Neural cell (in vitro differentiated cells): ENCODE measurements around the gene GPLD1. TPM values are rescaled to one million over a fixed set of nuclear protein-coding genes. Genes with fewer than 3 reads are reported as not detected.

Experiments
- H2AFZ ChIP-seq: fragments of 200-600, 300-800 bp; sonication (generic), shearing (Covaris generic); 2 replicates; pipeline ENCODE4 v1.6.0; 2014; ENCODE audit warnings: low read depth, mild to moderate bottlenecking, antibody characterized with exemption, low read length, moderate library complexity
- H3F3A ChIP-seq: fragments of 200-600 bp; shearing (Covaris generic); 2 replicates; pipeline ENCODE4 v1.6.1; 2016; ENCODE audit warnings: mild to moderate bottlenecking, moderate library complexity, mixed read lengths, antibody characterized with exemption, low read length; ENCODE audit not compliant: insufficient read depth, poor library complexity, severe bottlenecking
- H3K27ac ChIP-seq: fragments of 200-600, 300-800 bp; sonication (generic), shearing (Covaris generic); 2 replicates; pipeline ENCODE4 v1.5.1; 2014; ENCODE audit warnings: mild to moderate bottlenecking, low read length, moderate library complexity
- H3K27me3 ChIP-seq: fragments of 300-800, 200-600 bp; sonication (generic), shearing (Covaris generic); 2 replicates; pipeline ENCODE4 v1.6.0; 2014; ENCODE audit warnings: mild to moderate bottlenecking, low read depth, low read length, moderate library complexity; ENCODE audit not compliant: insufficient read depth
- H3K36me3 ChIP-seq: fragments of 300-800, 200-600 bp; sonication (generic), shearing (Covaris generic); 2 replicates; pipeline ENCODE4 v1.5.1; 2014; ENCODE audit warnings: mild to moderate bottlenecking, antibody characterized with exemption, low read length, moderate library complexity; ENCODE audit not compliant: insufficient read depth
- H3K4me2 ChIP-seq: fragments of 300-800, 200-600 bp; sonication (generic), shearing (Covaris generic); 2 replicates; pipeline ENCODE4 v1.6.0; 2014; ENCODE audit warnings: mild to moderate bottlenecking, low read length
- H3K4me3 ChIP-seq: fragments of 300-800, 200-600 bp; sonication (generic), shearing (Covaris generic); 2 replicates; pipeline ENCODE4 v1.5.1; 2014; ENCODE audit warnings: mild to moderate bottlenecking, low read length, moderate library complexity
- H3K79me2 ChIP-seq: fragments of 200-600 bp; shearing (Covaris generic); replicated peaks from 2 replicates; pipeline ENCODE4 v1.6.0; 2014; ENCODE audit warnings: mild to moderate bottlenecking, low read length, moderate library complexity; ENCODE audit not compliant: insufficient read depth
- H3K9ac ChIP-seq: fragments of 300-800, 200-600 bp; sonication (generic), shearing (Covaris generic); 2 replicates; pipeline ENCODE4 v1.6.1; 2016; ENCODE audit warnings: mild to moderate bottlenecking, low read length, mixed read lengths
- H3K9me2 ChIP-seq: fragments of 200-600 bp; shearing (Covaris generic); 2 replicates; pipeline ENCODE4 v1.6.1; 2016; ENCODE audit warnings: mild to moderate bottlenecking, low read length, mixed read lengths; ENCODE audit not compliant: insufficient read depth
- H3K9me3 ChIP-seq: fragments of 200-600, 300-800 bp; sonication (generic), shearing (Covaris generic); 2 replicates; pipeline ENCODE4 v1.6.1; 2016; ENCODE audit warnings: mild to moderate bottlenecking, mixed run types, low read length, moderate library complexity, mixed read lengths
- H4K20me1 ChIP-seq: fragments of 200-600 bp; shearing (Covaris generic); 2 replicates; pipeline ENCODE4 v1.6.1; 2016; ENCODE audit warnings: mild to moderate bottlenecking, mixed run types; ENCODE audit not compliant: insufficient read depth
- EP300 ChIP-seq: fragments of 450-650 bp; conservative IDR thresholded peaks from 2 replicates; pipeline ENCODE4 v1.6.1; 2014; ENCODE audit warnings: antibody characterized with exemption, mild to moderate bottlenecking, moderate library complexity; ENCODE audit not compliant: poor library complexity, severe bottlenecking
- POLR2AphosphoS5 ChIP-seq: IDR thresholded peaks from 2 replicates; pipeline ENCODE4 v1.6.1; 2012
- RAD21 ChIP-seq: fragments of 450-650 bp; conservative IDR thresholded peaks from 2 replicates; pipeline ENCODE4 v1.6.1; 2014; ENCODE audit warnings: antibody characterized with exemption, mild to moderate bottlenecking, moderate library complexity
- SMC3 ChIP-seq: fragments of 450-650 bp; conservative IDR thresholded peaks from 2 replicates; pipeline ENCODE4 v1.6.1; 2014; ENCODE audit warnings: antibody characterized with exemption, mild to moderate bottlenecking, moderate library complexity; ENCODE audit not compliant: poor library complexity
- polyA plus RNA-seq: library from polyadenylated mRNA; depleted of rRNA; stranded (reverse); fragments of >200 nt; gene quantifications from 2 replicates; pipeline ENCODE4 v1.2.3, GENCODE V29; 2014
- TF ChIP-seq, protein P1 (sequence below): IDR thresholded peaks from 2 replicates; pipeline ENCODE4 v1.6.1; 2012; ENCODE audit warnings: borderline replicate concordance
- TF ChIP-seq, protein P2 (sequence below): fragments of 450-650 bp; IDR thresholded peaks from 2 replicates; pipeline ENCODE4 v1.5.1; 2014; ENCODE audit warnings: antibody characterized with exemption, mild to moderate bottlenecking, moderate library complexity; ENCODE audit not compliant: poor library complexity, severe bottlenecking

GPLD1 gene
- polyA plus RNA-seq, 1 donor from 2014 or later, result 11.0 TPM

DNA sequence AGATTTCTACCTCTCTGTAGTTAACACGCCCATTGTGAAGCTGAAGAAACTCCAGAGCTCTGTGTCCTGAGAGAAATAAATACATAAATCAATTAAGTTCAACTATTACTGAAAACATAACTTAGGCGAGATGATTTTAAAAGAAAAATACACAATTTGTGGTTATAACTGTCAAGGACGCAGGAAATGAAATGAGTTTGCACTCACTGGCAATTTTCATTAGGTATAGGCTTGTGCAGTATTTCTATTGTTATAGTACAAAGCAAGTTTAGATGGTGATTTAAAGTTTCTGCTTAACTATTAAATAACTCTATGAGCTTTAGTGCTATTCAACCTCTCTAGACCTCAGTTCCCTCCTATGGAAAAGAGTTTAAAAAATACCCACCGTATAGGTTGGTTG lies 3.3 kb downstream of the GPLD1 start:
- Histone ChIP-seq H3K9ac (no peak overlapping the region), H3K4me3 (no peak overlapping the region), H3K9me2 (no peaks in the 10 kb centered on the region), H2AFZ (no peak overlapping the region), H3K4me2 (no peak overlapping the region), H3K27me3 (no peaks in the 10 kb centered on the region), H3K9me3 (no peaks in the 10 kb centered on the region), H3F3A (no peaks in the 10 kb centered on the region), H3K27ac (no peak overlapping the region), H4K20me1 (no peaks in the 10 kb centered on the region), H3K36me3 (no peaks in the 10 kb centered on the region), H3K79me2 (no peaks in the 10 kb centered on the region)
- no peak for TF ChIP-seq POLR2AphosphoS5

DNA sequence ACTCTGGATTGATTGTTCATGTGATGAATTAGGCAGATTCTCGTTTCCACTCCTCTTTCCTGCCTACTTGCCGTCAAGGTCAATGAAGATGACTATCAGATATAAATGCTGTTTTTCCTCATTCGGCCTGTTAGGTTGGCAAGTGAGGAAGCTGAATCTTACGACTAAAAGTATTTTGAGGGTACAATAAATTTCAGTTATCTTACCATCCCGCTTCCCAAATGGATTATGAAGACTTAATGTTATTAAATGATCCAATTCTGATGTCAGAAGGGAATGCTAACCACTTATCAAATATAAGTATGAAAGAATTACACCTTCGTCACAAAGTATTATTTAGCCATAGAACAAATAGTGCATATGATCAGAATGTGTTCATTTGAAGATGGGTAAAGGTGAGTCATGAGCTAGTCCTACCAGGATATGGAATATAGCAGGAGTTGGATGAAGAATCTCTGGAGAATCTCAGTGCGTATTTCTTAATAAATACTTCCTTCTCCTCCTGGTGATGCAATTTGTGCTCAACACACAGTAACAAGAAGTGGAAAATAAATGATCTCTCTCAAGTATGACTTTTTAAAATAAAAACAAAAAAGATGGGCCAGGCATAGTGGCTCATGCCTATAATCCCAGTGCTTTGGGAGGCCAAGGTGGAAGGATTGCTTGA lies 4.6 kb downstream of the GPLD1 start:
- no peaks in the 10 kb centered on the region for H4K20me1 ChIP-seq
- H3K4me3 ChIP-seq, result no peak overlapping the region
- no peaks in the 10 kb centered on the region for H3K27me3 ChIP-seq
- H3K36me3 ChIP-seq, result no peaks in the 10 kb centered on the region
- no peak overlapping the region for H2AFZ ChIP-seq
- H3K27ac ChIP-seq, result no peak overlapping the region
- no peak overlapping the region for H3K4me2 ChIP-seq
- no peaks in the 10 kb centered on the region for H3F3A ChIP-seq
- no peaks in the 10 kb centered on the region for H3K9me3 ChIP-seq
- H3K9me2 ChIP-seq, result no peaks in the 10 kb centered on the region
- no peaks in the 10 kb centered on the region for H3K79me2 ChIP-seq
- no peak overlapping the region for H3K9ac ChIP-seq
- TF ChIP-seq, protein P1, sequence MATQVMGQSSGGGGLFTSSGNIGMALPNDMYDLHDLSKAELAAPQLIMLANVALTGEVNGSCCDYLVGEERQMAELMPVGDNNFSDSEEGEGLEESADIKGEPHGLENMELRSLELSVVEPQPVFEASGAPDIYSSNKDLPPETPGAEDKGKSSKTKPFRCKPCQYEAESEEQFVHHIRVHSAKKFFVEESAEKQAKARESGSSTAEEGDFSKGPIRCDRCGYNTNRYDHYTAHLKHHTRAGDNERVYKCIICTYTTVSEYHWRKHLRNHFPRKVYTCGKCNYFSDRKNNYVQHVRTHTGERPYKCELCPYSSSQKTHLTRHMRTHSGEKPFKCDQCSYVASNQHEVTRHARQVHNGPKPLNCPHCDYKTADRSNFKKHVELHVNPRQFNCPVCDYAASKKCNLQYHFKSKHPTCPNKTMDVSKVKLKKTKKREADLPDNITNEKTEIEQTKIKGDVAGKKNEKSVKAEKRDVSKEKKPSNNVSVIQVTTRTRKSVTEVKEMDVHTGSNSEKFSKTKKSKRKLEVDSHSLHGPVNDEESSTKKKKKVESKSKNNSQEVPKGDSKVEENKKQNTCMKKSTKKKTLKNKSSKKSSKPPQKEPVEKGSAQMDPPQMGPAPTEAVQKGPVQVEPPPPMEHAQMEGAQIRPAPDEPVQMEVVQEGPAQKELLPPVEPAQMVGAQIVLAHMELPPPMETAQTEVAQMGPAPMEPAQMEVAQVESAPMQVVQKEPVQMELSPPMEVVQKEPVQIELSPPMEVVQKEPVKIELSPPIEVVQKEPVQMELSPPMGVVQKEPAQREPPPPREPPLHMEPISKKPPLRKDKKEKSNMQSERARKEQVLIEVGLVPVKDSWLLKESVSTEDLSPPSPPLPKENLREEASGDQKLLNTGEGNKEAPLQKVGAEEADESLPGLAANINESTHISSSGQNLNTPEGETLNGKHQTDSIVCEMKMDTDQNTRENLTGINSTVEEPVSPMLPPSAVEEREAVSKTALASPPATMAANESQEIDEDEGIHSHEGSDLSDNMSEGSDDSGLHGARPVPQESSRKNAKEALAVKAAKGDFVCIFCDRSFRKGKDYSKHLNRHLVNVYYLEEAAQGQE, result no peak
- TF ChIP-seq EP300 (no peak), RAD21 (no peak), SMC3 (no peak), POLR2AphosphoS5 (no peak)

DNA sequence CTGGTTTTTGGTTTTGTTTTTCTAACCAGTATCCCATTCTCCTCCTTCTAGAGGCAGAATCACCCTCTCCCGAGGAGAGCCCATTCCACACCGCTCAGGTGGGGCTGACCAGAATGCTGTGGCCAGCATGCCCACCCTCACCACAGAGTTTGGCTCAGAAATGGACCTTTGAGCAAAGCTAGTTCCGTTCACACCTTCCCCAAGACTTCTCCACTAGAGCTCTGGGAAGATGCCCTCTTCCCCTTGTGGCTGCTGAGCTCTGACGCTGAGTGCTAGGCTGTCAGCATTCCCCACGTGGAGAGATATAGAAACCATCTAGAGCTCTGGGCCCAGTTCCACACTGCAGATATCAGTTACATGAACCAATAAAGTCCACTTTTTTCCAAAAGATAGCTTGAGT lies 7.9 kb downstream of the GPLD1 start:
- Histone ChIP-seq H3K9me3 (no peaks in the 10 kb centered on the region), H3K9ac (no peak overlapping the region), H3K9me2 (no peaks in the 10 kb centered on the region), H2AFZ (no peak overlapping the region), H3K79me2 (no peaks in the 10 kb centered on the region), H4K20me1 (no peaks in the 10 kb centered on the region), H3K27ac (no peak overlapping the region), H3K27me3 (no peaks in the 10 kb centered on the region), H3F3A (no peaks in the 10 kb centered on the region), H3K4me3 (no peak overlapping the region), H3K36me3 (no peaks in the 10 kb centered on the region), H3K4me2 (no peak overlapping the region)
- no peak for TF ChIP-seq SMC3
- TF ChIP-seq, protein P2, sequence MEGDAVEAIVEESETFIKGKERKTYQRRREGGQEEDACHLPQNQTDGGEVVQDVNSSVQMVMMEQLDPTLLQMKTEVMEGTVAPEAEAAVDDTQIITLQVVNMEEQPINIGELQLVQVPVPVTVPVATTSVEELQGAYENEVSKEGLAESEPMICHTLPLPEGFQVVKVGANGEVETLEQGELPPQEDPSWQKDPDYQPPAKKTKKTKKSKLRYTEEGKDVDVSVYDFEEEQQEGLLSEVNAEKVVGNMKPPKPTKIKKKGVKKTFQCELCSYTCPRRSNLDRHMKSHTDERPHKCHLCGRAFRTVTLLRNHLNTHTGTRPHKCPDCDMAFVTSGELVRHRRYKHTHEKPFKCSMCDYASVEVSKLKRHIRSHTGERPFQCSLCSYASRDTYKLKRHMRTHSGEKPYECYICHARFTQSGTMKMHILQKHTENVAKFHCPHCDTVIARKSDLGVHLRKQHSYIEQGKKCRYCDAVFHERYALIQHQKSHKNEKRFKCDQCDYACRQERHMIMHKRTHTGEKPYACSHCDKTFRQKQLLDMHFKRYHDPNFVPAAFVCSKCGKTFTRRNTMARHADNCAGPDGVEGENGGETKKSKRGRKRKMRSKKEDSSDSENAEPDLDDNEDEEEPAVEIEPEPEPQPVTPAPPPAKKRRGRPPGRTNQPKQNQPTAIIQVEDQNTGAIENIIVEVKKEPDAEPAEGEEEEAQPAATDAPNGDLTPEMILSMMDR, result no peak
